Measurements from ENCODE around the gene ARHGAP26. TPM values are rescaled to one million over a fixed set of nuclear protein-coding genes. Genes with fewer than 3 reads are reported as not detected.
A peak's percentile ranks its signal among the peaks of the same experiment; 100 is the strongest.

Gene ARHGAP26
- polyA plus RNA-seq, 1 donor (not counting 4 experiments of a cell fraction or from before 2014, with no cell fraction given), result 3.9 TPM

DNA sequence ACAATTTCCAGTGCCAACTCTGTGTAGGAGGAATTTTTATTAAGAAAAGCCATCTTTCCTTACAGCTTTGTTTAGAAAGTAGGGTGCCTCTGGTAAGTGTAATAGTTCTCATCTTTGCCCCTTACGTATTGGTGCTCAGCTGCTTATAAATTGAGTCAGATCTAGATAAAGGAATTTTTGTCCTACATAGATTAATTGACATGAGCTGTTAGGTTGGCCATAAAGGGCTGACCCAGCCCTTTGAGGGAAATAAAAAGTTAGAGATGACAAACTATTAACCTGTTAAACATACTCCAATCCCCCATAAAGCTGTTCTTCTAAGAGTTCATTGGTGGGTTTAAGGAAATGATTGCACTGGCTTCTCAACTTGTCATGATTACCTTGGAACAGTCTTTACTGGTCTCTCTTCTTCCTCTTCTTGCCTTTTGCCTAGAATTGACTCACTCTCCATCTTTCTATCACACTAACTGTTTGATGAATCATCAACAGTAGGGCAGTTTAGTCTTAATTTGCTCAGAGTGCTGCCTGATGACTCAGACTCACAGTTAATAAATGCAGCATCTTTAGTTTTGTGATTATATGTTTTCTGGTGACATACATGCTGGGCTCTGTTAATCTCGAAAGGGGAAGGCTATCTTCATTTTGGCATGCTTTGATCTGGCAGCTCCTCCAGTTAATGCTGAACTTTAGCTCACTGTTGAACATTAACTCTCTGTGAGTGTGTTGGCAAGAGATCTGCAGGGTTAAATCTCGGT lies 51.7 kb downstream of the ARHGAP26 start:
- H3K27ac ChIP-seq (ENCODE audit: control insufficient read depth, insufficient read depth, low read length), result no peak overlapping the region
- no peaks in the 10 kb centered on the region for H3K79me2 ChIP-seq (ENCODE audit: control insufficient read depth, insufficient read depth, low read length)
- H3K9me1 ChIP-seq (ENCODE audit: control insufficient read depth, extremely low read depth, insufficient read depth, low read length), result no peaks in the 10 kb centered on the region
- dilution Hi-C loops (cut with MboI; ENCODE audit: extremely low pct_ligation_motif_present, low sequenced_read_pairs), result no loop called here
- H3K36me3 ChIP-seq (ENCODE audit: control insufficient read depth in 2 of 2, extremely low read depth in 1 of 2, insufficient read depth in 2 of 2, low read length in 2 of 2), result no peaks in the 10 kb centered on the region
- no peak overlapping the region for H2AFZ ChIP-seq (ENCODE audit: control insufficient read depth, low read length)
- H4K20me1 ChIP-seq (ENCODE audit: control insufficient read depth, extremely low read depth, insufficient read depth, low read length), result no peaks in the 10 kb centered on the region
- H3K4me3 ChIP-seq (ENCODE audit: control insufficient read depth in 2 of 3, extremely low read depth in 1 of 3, insufficient read depth in 2 of 3, low read depth in 1 of 3, low read length in 3 of 3), result no peak overlapping the region
- DNase-seq (ENCODE audit: low read depth, low spot score), result peak; percentile 58
- no peaks in the 10 kb centered on the region for H3K27me3 ChIP-seq (ENCODE audit: control insufficient read depth, extremely low read depth, insufficient read depth, low read length)
- peak overlapping the region; percentile 37 for H3K4me2 ChIP-seq (ENCODE audit: control insufficient read depth, extremely low read depth, insufficient read depth, low read depth, low read length)
- no peak for TF ChIP-seq EZH2 (IDR thresholded peaks at IDR 0.05; ENCODE audit: low read length)
- TF ChIP-seq, protein P1, sequence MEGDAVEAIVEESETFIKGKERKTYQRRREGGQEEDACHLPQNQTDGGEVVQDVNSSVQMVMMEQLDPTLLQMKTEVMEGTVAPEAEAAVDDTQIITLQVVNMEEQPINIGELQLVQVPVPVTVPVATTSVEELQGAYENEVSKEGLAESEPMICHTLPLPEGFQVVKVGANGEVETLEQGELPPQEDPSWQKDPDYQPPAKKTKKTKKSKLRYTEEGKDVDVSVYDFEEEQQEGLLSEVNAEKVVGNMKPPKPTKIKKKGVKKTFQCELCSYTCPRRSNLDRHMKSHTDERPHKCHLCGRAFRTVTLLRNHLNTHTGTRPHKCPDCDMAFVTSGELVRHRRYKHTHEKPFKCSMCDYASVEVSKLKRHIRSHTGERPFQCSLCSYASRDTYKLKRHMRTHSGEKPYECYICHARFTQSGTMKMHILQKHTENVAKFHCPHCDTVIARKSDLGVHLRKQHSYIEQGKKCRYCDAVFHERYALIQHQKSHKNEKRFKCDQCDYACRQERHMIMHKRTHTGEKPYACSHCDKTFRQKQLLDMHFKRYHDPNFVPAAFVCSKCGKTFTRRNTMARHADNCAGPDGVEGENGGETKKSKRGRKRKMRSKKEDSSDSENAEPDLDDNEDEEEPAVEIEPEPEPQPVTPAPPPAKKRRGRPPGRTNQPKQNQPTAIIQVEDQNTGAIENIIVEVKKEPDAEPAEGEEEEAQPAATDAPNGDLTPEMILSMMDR (optimal IDR thresholded peaks at IDR 0.05 in 1 of 3, IDR thresholded peaks at IDR 0.05 in 1 of 3, conservative IDR thresholded peaks at IDR 0.05 in 1 of 3; ENCODE audit: extremely low read depth in 1 of 3, insufficient read depth in 2 of 3, low read length in 3 of 3), result no peak
- FAIRE-seq, result peak; percentile 95
- no peaks in the 10 kb centered on the region for H3K9me3 ChIP-seq (ENCODE audit: control insufficient read depth, low read depth, low read length)
- no peak overlapping the region for H3K9ac ChIP-seq (ENCODE audit: control insufficient read depth, extremely low read depth, insufficient read depth, low read length)
- peaks cover 34% of the 10 kb centered on the region for H3K4me1 ChIP-seq (ENCODE audit: control insufficient read depth, extremely low read depth, insufficient read depth, low read length)

DNA sequence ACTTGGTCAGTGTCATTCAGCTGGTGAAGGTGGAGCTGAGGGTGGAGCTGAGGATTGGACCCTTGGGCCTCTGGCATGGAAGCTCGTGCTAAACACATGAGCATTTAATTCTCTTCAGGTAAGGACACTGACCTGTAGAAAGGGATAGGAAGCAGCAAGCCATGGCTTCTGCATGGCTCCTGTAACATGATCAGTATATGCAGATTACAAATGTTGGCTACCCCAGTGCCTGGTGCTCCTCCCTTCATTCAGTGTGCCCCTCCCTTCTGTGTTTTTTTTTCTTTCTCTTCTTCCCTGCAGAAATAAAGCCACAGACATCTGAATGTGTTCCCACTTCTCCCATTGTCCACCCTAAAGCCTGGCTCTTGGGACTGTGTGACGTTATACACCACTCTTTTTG lies 52.9 kb downstream of the ARHGAP26 start:
- FAIRE-seq, result no peak
- Histone ChIP-seq H3K4me2 (ENCODE audit: control insufficient read depth, extremely low read depth, insufficient read depth, low read depth, low read length) (no peak overlapping the region), H3K4me1 (ENCODE audit: control insufficient read depth, extremely low read depth, insufficient read depth, low read length) (peaks cover 47% of the 10 kb centered on the region), H3K27me3 (ENCODE audit: control insufficient read depth, extremely low read depth, insufficient read depth, low read length) (no peaks in the 10 kb centered on the region), H3K9ac (ENCODE audit: control insufficient read depth, extremely low read depth, insufficient read depth, low read length) (no peak overlapping the region), H3K36me3 (ENCODE audit: control insufficient read depth in 2 of 2, extremely low read depth in 1 of 2, insufficient read depth in 2 of 2, low read length in 2 of 2) (no peaks in the 10 kb centered on the region), H3K9me1 (ENCODE audit: control insufficient read depth, extremely low read depth, insufficient read depth, low read length) (no peaks in the 10 kb centered on the region), H3K79me2 (ENCODE audit: control insufficient read depth, insufficient read depth, low read length) (no peaks in the 10 kb centered on the region), H3K9me3 (ENCODE audit: control insufficient read depth, low read depth, low read length) (no peaks in the 10 kb centered on the region), H3K4me3 (ENCODE audit: control insufficient read depth in 2 of 3, extremely low read depth in 1 of 3, insufficient read depth in 2 of 3, low read depth in 1 of 3, low read length in 3 of 3) (no peak overlapping the region), H4K20me1 (ENCODE audit: control insufficient read depth, extremely low read depth, insufficient read depth, low read length) (no peaks in the 10 kb centered on the region), H3K27ac (ENCODE audit: control insufficient read depth, insufficient read depth, low read length) (no peak overlapping the region), H2AFZ (ENCODE audit: control insufficient read depth, low read length) (no peak overlapping the region)
- dilution Hi-C loops (cut with MboI; ENCODE audit: extremely low pct_ligation_motif_present, low sequenced_read_pairs), result no loop called here
- no peak for TF ChIP-seq EZH2 (IDR thresholded peaks at IDR 0.05; ENCODE audit: low read length)
- TF ChIP-seq, protein P1 (optimal IDR thresholded peaks at IDR 0.05 in 1 of 3, IDR thresholded peaks at IDR 0.05 in 1 of 3, conservative IDR thresholded peaks at IDR 0.05 in 1 of 3; ENCODE audit: extremely low read depth in 1 of 3, insufficient read depth in 2 of 3, low read length in 3 of 3), result no peak
- no peak for DNase-seq (ENCODE audit: low read depth, low spot score)

Data from keratinocyte (primary cell).